Measurements from ENCODE around the gene MAPKAPK5.

DNA sequence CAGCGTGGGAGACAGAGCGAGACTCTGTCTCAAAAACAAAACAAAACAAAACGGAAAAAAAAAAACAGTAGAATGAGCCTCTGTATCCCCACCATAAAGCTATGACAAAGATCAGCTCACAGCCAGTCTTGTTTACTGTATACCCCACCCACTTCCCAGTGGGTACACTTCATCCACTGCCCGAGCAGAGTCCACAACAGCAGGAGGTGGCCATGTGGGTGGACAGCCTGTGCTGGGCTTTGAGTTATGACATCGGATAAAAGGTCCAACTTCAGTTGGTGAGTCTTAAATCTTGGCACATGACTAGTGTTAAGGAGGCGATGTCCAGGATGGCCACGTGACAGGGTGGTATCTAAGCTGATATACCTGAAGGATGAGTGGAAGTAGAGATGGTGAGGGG is 34.8 kb upstream of the MAPKAPK5 start:
- TF ChIP-seq CTCF (conservative IDR thresholded peaks at IDR 0.05; ENCODE audit: low read depth, low read length) (no peak), EZH2 (IDR thresholded peaks at IDR 0.05; ENCODE audit: low read length, unreplicated experiment) (no peak)
